GM12878 (cell line): ENCODE measurements around the gene SLCO1C1. TPM values are rescaled to one million over a fixed set of nuclear protein-coding genes. Genes with fewer than 3 reads are reported as not detected.
A peak's percentile ranks its signal among the peaks of the same experiment; 100 is the strongest.

Source experiments
- ATAC-seq: fragments of 200-7000 bp; cut with Tn5 transposase; 3 replicates; pipeline ENCODE4 v1.9.1; 2020; ENCODE audit warnings: mild to moderate bottlenecking, moderate library complexity
- BruUV-seq: library from RNA; stranded (reverse); fragments of 400-500 nt; replicated peaks from 2 replicates; lab custom pipeline; 2021; lab: Mats Ljungman, UMichigan
- CTCF ChIA-PET: fragments of 300-600 bp; sonication (Branson Sonifier 250); formaldehyde crosslinking; extraction: SDS; loops from one replicate; lab custom pipeline; 2021; ENCODE audit warnings: inconsistent platforms; lab: Yijun Ruan, JAX
- POLR2A ChIA-PET: fragments of 350-600 bp; formaldehyde crosslinking; extraction: SDS; loops from one replicate; lab custom pipeline; 2021; ENCODE audit warnings: inconsistent platforms; lab: Charles Lee
- RAD21 ChIA-PET: fragments of 300-600 bp; sonication (Branson Sonifier 250); formaldehyde crosslinking; loops from one replicate; lab custom pipeline; 2023; ENCODE audit warnings: antibody characterized with exemption; ENCODE audit not compliant: unreplicated experiment; lab: Charles Lee
- SMC1A ChIA-PET: fragments of 300-600 bp; sonication (Branson Sonifier 250); formaldehyde crosslinking; loops from one replicate; lab custom pipeline; 2023; ENCODE audit not compliant: unreplicated experiment, uncharacterized antibody; lab: Charles Lee
- DNase-seq: peaks from one replicate; pipeline ENCODE4 v3.0.0-alpha.2; 2011; ENCODE audit warnings: low read depth, low spot score
- FAIRE-seq: peaks from 3 replicates; lab custom pipeline; 2011; peaks lifted over from hg19 to GRCh38; lab: Jason Lieb, UNC
- H2AFZ ChIP-seq: 2 replicates; pipeline ENCODE4 v1.6.0; 2011; ENCODE audit warnings: low read depth, low read length, control low read depth; ENCODE audit not compliant: control insufficient read depth
- H3K27ac ChIP-seq: 2 replicates; pipeline ENCODE4 v1.5.1; 2011; ENCODE audit warnings: control low read depth; ENCODE audit not compliant: control insufficient read depth, insufficient read depth
- H3K27me3 ChIP-seq, 2 experiments: replicated peaks in 1 of 2; 2 replicates each; pipeline versions ENCODE4 v1.6.0 to v1.6.1; 2011; ENCODE audit warnings: low read length in 1 of 2; ENCODE audit not compliant: control insufficient read depth in 2 of 2, insufficient read depth in 2 of 2
- H3K36me3 ChIP-seq, 2 experiments: 2 replicates each; pipeline ENCODE4 v1.5.1; 2011; ENCODE audit warnings: low read length in 1 of 2; ENCODE audit not compliant: control insufficient read depth in 2 of 2, insufficient read depth in 2 of 2
- H3K4me1 ChIP-seq: 2 replicates; pipeline ENCODE4 v1.6.1; 2011; ENCODE audit warnings: mild to moderate bottlenecking, low read length, moderate library complexity, mixed read lengths; ENCODE audit not compliant: control insufficient read depth, insufficient read depth
- H3K4me2 ChIP-seq: 2 replicates; pipeline ENCODE4 v1.6.0; 2011; ENCODE audit warnings: control low read depth; ENCODE audit not compliant: control insufficient read depth, insufficient read depth
- H3K4me3 ChIP-seq: fragments of 200-600 bp; sonication (generic); 2 replicates; pipeline ENCODE4 v1.5.1; 2016
- H3K79me2 ChIP-seq: 2 replicates; pipeline ENCODE4 v1.6.0; 2011; ENCODE audit warnings: low read length; ENCODE audit not compliant: control insufficient read depth, insufficient read depth
- H3K9ac ChIP-seq: 2 replicates; pipeline ENCODE4 v1.8.0; 2011; ENCODE audit warnings: low read length, control low read depth, mixed read lengths; ENCODE audit not compliant: control insufficient read depth, insufficient read depth
- H3K9me3 ChIP-seq: replicated peaks from 3 replicates; pipeline ENCODE4 v1.5.1; 2011; ENCODE audit warnings: mild to moderate bottlenecking, low read length; ENCODE audit not compliant: control insufficient read depth, insufficient read depth
- H4K20me1 ChIP-seq: 2 replicates; pipeline ENCODE4 v1.6.0; 2011; ENCODE audit not compliant: control insufficient read depth, insufficient read depth
- BRCA1 ChIP-seq: IDR thresholded peaks from 2 replicates; pipeline ENCODE4 v1.6.1; 2011; ENCODE audit warnings: low read depth, low read length, improper control_type of control experiment
- CTCF ChIP-seq, 3 experiments: IDR thresholded peaks in 2 of 3; conservative IDR thresholded peaks in 1 of 3; 2 replicates each; pipeline ENCODE4 v1.5.1; 2011; ENCODE audit warnings: low read depth in 3 of 3, low read length in 3 of 3, mild to moderate bottlenecking in 3 of 3, control low read depth in 2 of 3, moderate library complexity in 2 of 3, inconsistent platforms in 1 of 3, mixed read lengths in 1 of 3; ENCODE audit not compliant: control insufficient read depth in 2 of 3, insufficient read depth in 1 of 3; ENCODE audit errors: extremely low read depth in 1 of 3
- E2F8 ChIP-seq: fragments of 450-650 bp; IDR thresholded peaks from 2 replicates; pipeline ENCODE4 v1.6.1; 2018; ENCODE audit warnings: mild to moderate bottlenecking, low read depth, moderate library complexity; ENCODE audit not compliant: partially characterized antibody
- ESRRA ChIP-seq: IDR thresholded peaks from 2 replicates; pipeline ENCODE4 v1.6.1; 2012; ENCODE audit warnings: mild to moderate bottlenecking, low read length, improper control_type of control experiment
- FOXM1 ChIP-seq: IDR thresholded peaks from 2 replicates; pipeline ENCODE4 v1.6.1; 2012; ENCODE audit warnings: low read depth, mild to moderate bottlenecking, inconsistent platforms, low read length, moderate library complexity
- MAX ChIP-seq: IDR thresholded peaks from 2 replicates; pipeline ENCODE4 v1.6.1; 2012; ENCODE audit warnings: low read depth, low read length, improper control_type of control experiment
- PAX5 ChIP-seq: IDR thresholded peaks from 2 replicates; pipeline ENCODE4 v1.6.1; 2011; ENCODE audit warnings: low read depth, low read length, borderline replicate concordance
- POLR2A ChIP-seq: IDR thresholded peaks from 2 replicates; pipeline ENCODE4 v1.6.1; 2011; ENCODE audit warnings: low read depth, mild to moderate bottlenecking, low read length
- REST ChIP-seq: IDR thresholded peaks from 2 replicates; pipeline ENCODE4 v1.6.1; 2012; ENCODE audit warnings: mild to moderate bottlenecking, low read depth, low read length
- USF1 ChIP-seq: IDR thresholded peaks from 2 replicates; pipeline ENCODE4 v1.6.1; 2011; ENCODE audit warnings: borderline replicate concordance, low read depth, mild to moderate bottlenecking, moderate library complexity, mixed read lengths, low read length; ENCODE audit not compliant: insufficient read depth; ENCODE audit errors: extremely low read length
- ZNF274 ChIP-seq: IDR thresholded peaks from one replicate; pipeline ENCODE4 v1.8.0; 2011; ENCODE audit not compliant: insufficient read length, insufficient read depth
- WGBS: methylation state at CpG from one replicate; pipeline ENCODE4 v1.1.6; 2016; ENCODE audit warnings: low lambda C conversion rate; ENCODE audit not compliant: insufficient replicate concordance, insufficient coverage; ENCODE audit errors: missing lambda C conversion rate; 5-methylcytosine and 5-hydroxymethylcytosine counted together
- in situ Hi-C: fragments of 300-500 bp; cut with MboI; formaldehyde crosslinking; loops from 9 replicates; pipeline ENCODE4 v1.14.3; 2018; ENCODE audit warnings: mixed read lengths
- intact Hi-C: fragments of 100-400 bp; cut with micrococcal nuclease; formaldehyde crosslinking; loops from one replicate; pipeline ENCODE4 v1.14.2; 2022; ENCODE audit not compliant: unreplicated experiment
- polyA plus RNA-seq, 11 experiments: library from polyadenylated mRNA; depleted of rRNA in 4 of 11; unstranded in 6 of 11; stranded (reverse) in 5 of 11; fragments of >200 nt; fragmentation: Nextera tagmentation in 4 of 11; fragmentation: Illumina TruSeq in 1 of 11; extraction: Ambion mirVana in 4 of 11; extraction: Trizol in 1 of 11; gene quantifications; 1 replicate in 1 of 11; 2 replicates in 10 of 11; pipeline versions ENCODE4 v1.2.1 to v1.2.3, GENCODE V29; 2011 to 2016; ENCODE audit warnings: inconsistent platforms in 2 of 11, missing spikeins in 2 of 11, low read depth in 1 of 11
- total RNA-seq, 4 experiments: library from RNA; depleted of rRNA in 3 of 4; stranded (reverse); fragments of >200 nt in 3 of 4; fragmentation: Illumina TruSeq in 1 of 4; extraction: Trizol in 1 of 4; gene quantifications; 2 replicates each; pipeline versions ENCODE4 v1.2.1 to v1.2.3, GENCODE V29; 2013 to 2021

SLCO1C1 gene
- total and polyA plus RNA-seq, 10 of the 15 experiments (the other 5 are each of a cell fraction or from before 2014, with no cell fraction given) = 0.22 TPM; not detected in 9

GRCh38 chr12:20711846-20712245 lies 16.7 kb downstream of the SLCO1C1 start (continued):
- TF ChIP-seq REST = no peak
- TF ChIP-seq PAX5 = no peak
- no peak for TF ChIP-seq BRCA1

GRCh38 chr12:20716037-20716436 lies 20.9 kb downstream of the SLCO1C1 start:
- no peak overlapping the region for H2AFZ ChIP-seq
- H3K4me2 ChIP-seq = no peak overlapping the region
- H3K4me1 ChIP-seq = no peaks in the 10 kb centered on the region
- no peak for DNase-seq
- ChIA-PET RAD21 (no interaction called here), CTCF (interaction anchor here (0.8 to 1.7 kb wide), 3 partner anchors 8 to 234 kb away, joined by 3 to 6 read pairs (median 5); no protein-coding TSS in a partner anchor), POLR2A (no interaction called here), SMC1A (interaction anchor here (0.8 to 1.5 kb wide), 4 partner anchors 9 to 65 kb away, joined by 3 to 7 read pairs (median 4); no protein-coding TSS in a partner anchor)
- in situ Hi-C loops (no loop called here), intact Hi-C loops (no loop called here)
- no peaks in the 10 kb centered on the region for H3K79me2 ChIP-seq
- peak; percentile 76 for ATAC-seq
- WGBS = 0% methylated on average over 2 of the region's 2 CpGs
- no peaks in the 10 kb centered on the region for H3K9me3 ChIP-seq
- BruUV-seq = no TSS peak
- no peaks in the 10 kb centered on the region for H3K36me3 ChIP-seq
- no peaks in the 10 kb centered on the region for H3K27me3 ChIP-seq
- no peak overlapping the region for H3K4me3 ChIP-seq
- H3K9ac ChIP-seq = no peak overlapping the region
- H4K20me1 ChIP-seq = no peaks in the 10 kb centered on the region
- H3K27ac ChIP-seq = no peak overlapping the region
- no peak for FAIRE-seq
- TF ChIP-seq MAX (no peak), USF1 (no peak), POLR2A (no peak), E2F8 (no peak), ZNF274 (no peak), CTCF (IDR thresholded peaks at IDR 0.05 in 2 of 3, conservative IDR thresholded peaks at IDR 0.05 in 1 of 3; ENCODE audit: control insufficient read depth in 2 of 3, extremely low read depth in 1 of 3, insufficient read depth in 1 of 3, low read depth in 3 of 3, low read length in 3 of 3) (peak in 2 of 3 experiments; percentile 16 to 18; a peak in 1 of 6 replicates), ESRRA (no peak), FOXM1 (no peak)
